ENCODE results near the gene JMJD7.

GRCh38 chr15:41840673-41841072 is 12.8 kb downstream of the JMJD7 start:
- TF ChIP-seq JUNB (IDR thresholded peaks at IDR 0.05) (no peak), RAD21 (conservative IDR thresholded peaks at IDR 0.05 in 1 of 2, IDR thresholded peaks at IDR 0.05 in 1 of 2) (no peak), EHMT2 (IDR thresholded peaks at IDR 0.05; ENCODE audit: low read depth) (no peak), CTCF (IDR thresholded peaks at IDR 0.05) (no peak), SMC3 (IDR thresholded peaks at IDR 0.05) (no peak)
- TF ChIP-seq, protein P1, sequence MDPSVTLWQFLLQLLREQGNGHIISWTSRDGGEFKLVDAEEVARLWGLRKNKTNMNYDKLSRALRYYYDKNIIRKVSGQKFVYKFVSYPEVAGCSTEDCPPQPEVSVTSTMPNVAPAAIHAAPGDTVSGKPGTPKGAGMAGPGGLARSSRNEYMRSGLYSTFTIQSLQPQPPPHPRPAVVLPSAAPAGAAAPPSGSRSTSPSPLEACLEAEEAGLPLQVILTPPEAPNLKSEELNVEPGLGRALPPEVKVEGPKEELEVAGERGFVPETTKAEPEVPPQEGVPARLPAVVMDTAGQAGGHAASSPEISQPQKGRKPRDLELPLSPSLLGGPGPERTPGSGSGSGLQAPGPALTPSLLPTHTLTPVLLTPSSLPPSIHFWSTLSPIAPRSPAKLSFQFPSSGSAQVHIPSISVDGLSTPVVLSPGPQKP (IDR thresholded peaks at IDR 0.05; ENCODE audit: low read depth, low read length): no peak
- TF ChIP-seq, protein P2, sequence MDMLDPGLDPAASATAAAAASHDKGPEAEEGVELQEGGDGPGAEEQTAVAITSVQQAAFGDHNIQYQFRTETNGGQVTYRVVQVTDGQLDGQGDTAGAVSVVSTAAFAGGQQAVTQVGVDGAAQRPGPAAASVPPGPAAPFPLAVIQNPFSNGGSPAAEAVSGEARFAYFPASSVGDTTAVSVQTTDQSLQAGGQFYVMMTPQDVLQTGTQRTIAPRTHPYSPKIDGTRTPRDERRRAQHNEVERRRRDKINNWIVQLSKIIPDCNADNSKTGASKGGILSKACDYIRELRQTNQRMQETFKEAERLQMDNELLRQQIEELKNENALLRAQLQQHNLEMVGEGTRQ (IDR thresholded peaks at IDR 0.05): no peak
- TF ChIP-seq, protein P3, sequence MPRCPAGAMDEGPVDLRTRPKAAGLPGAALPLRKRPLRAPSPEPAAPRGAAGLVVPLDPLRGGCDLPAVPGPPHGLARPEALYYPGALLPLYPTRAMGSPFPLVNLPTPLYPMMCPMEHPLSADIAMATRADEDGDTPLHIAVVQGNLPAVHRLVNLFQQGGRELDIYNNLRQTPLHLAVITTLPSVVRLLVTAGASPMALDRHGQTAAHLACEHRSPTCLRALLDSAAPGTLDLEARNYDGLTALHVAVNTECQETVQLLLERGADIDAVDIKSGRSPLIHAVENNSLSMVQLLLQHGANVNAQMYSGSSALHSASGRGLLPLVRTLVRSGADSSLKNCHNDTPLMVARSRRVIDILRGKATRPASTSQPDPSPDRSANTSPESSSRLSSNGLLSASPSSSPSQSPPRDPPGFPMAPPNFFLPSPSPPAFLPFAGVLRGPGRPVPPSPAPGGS (IDR thresholded peaks at IDR 0.05): no peak
